Left lung (tissue), 10 donors: ENCODE measurements around the gene VWA5B1. TPM values are rescaled to one million over a fixed set of nuclear protein-coding genes. Genes with fewer than 3 reads are reported as not detected.
A peak's percentile ranks its signal among the peaks of the same experiment; 100 is the strongest.

Experiments used
- ATAC-seq: fragments of 200-7000 bp; cut with Tn5 transposase; one replicate; pipeline ENCODE4 v1.9.1; 2020; ENCODE audit warnings: moderate library complexity
- DNase-seq, 4 donors: peaks; one replicate each; pipeline ENCODE4 v3.0.0-alpha.2; 2013 to 2020
- H3K27ac ChIP-seq, 2 donors: fragments of 200-600 bp; sonication (generic) in 1 of 2; one replicate each; pipeline versions ENCODE4 v1.5.0 to v1.8.0; 2020 to 2021
- H3K27me3 ChIP-seq, 2 donors: fragments of 200-600 bp; sonication (generic) in 1 of 2; one replicate each; pipeline versions ENCODE4 v1.5.0 to v1.8.0; 2020 to 2021
- H3K36me3 ChIP-seq, 2 donors: fragments of 200-600 bp; sonication (generic) in 1 of 2; one replicate each; pipeline versions ENCODE4 v1.5.0 to v1.8.0; 2020 to 2021
- H3K4me1 ChIP-seq, 2 donors: fragments of 200-600 bp; one replicate each; pipeline ENCODE4 v1.8.0; 2021
- H3K4me3 ChIP-seq, 2 donors: fragments of 200-600 bp; sonication (generic) in 1 of 2; one replicate each; pipeline versions ENCODE4 v1.5.0 to v1.8.0; 2020 to 2021; ENCODE audit warnings: mild to moderate bottlenecking in 1 of 2
- H3K9me3 ChIP-seq, 2 donors: fragments of 200-600 bp; sonication (generic) in 1 of 2; one replicate each; pipeline versions ENCODE4 v1.5.0 to v1.8.0; 2020 to 2021
- CTCF ChIP-seq, 2 donors: fragments of 200-600 bp; sonication (generic) in 1 of 2; IDR thresholded peaks; one replicate each; pipeline versions ENCODE4 v1.5.0 to v1.8.0; 2021; ENCODE audit warnings: antibody characterized with exemption in 2 of 2
- intact Hi-C, 2 donors: fragments of 100-400 bp; cut with DNase I; formaldehyde crosslinking; loops; one replicate each; pipeline versions ENCODE4 v1.11.2 to v1.14.2; 2022
- polyA plus RNA-seq, 6 donors: library from polyadenylated mRNA; unstranded; fragments of 120-200 nt; gene quantifications; one replicate each; pipeline ENCODE4 v1.2.1, GENCODE V29; 2013; ENCODE audit not compliant: insufficient read length in 6 of 6
- total RNA-seq, 2 donors: library from RNA; stranded (reverse); fragmentation: NEBNext Ultra II Directional; extraction: Animal tissue kit (Norgen Biotek cat#: 25700); gene quantifications; one replicate each; pipeline ENCODE4 v1.2.1, GENCODE V29; 2021
- donor health status: DM: no; HTN: yes; CAD: no.
- donor health status: DM: no; HTN: no; CAD: no.

The VWA5B1 gene
- total and polyA plus RNA-seq, 8 donors: 0.15 to 1.2 (median 0.70) TPM

GRCh38 chr1:20355828-20356735, 65.4 kb downstream of the VWA5B1 start:
- H3K4me3 ChIP-seq: no peak overlapping the region
- no peaks in the 10 kb centered on the region for H3K9me3 ChIP-seq
- H3K36me3 ChIP-seq: no peaks in the 10 kb centered on the region
- peaks cover 0 to 49% of the 10 kb centered on the region in 2 donors for H3K27me3 ChIP-seq
- DNase-seq (no peak), ATAC-seq (no peak)
- no peak overlapping the region for H3K27ac ChIP-seq
- H3K4me1 ChIP-seq: no peaks in the 10 kb centered on the region
- intact Hi-C loops: no loop called here
- no peak for TF ChIP-seq CTCF (IDR thresholded peaks at IDR 0.05)

GRCh38 chr1:20356850-20357459, 66.3 kb downstream of the VWA5B1 start:
- ATAC-seq: no peak

GRCh38 chr1:20357796-20358195, 67.1 kb downstream of the VWA5B1 start:
- no peak overlapping the region for H3K4me3 ChIP-seq
- no peak for TF ChIP-seq CTCF (IDR thresholded peaks at IDR 0.05)
- H3K4me1 ChIP-seq: no peaks in the 10 kb centered on the region
- H3K27me3 ChIP-seq: peaks cover 0 to 66% of the 10 kb centered on the region in 2 donors
- no peaks in the 10 kb centered on the region for H3K9me3 ChIP-seq
- intact Hi-C loops: no loop called here
- ATAC-seq (no peak), DNase-seq (no peak)
- no peaks in the 10 kb centered on the region for H3K36me3 ChIP-seq
- H3K27ac ChIP-seq: no peak overlapping the region

More at GRCh38 chr1:20356850-20357459, 66.3 kb downstream of the VWA5B1 start:
- no peak overlapping the region for H3K27ac ChIP-seq
- no peaks in the 10 kb centered on the region for H3K36me3 ChIP-seq
- DNase-seq: no peak
- no peaks in the 10 kb centered on the region for H3K4me1 ChIP-seq
- H3K4me3 ChIP-seq: no peak overlapping the region
- no peaks in the 10 kb centered on the region for H3K9me3 ChIP-seq
- intact Hi-C loops: no loop called here
- peaks cover 0 to 58% of the 10 kb centered on the region in 2 donors for H3K27me3 ChIP-seq
- TF ChIP-seq CTCF (IDR thresholded peaks at IDR 0.05): no peak

DNA sequence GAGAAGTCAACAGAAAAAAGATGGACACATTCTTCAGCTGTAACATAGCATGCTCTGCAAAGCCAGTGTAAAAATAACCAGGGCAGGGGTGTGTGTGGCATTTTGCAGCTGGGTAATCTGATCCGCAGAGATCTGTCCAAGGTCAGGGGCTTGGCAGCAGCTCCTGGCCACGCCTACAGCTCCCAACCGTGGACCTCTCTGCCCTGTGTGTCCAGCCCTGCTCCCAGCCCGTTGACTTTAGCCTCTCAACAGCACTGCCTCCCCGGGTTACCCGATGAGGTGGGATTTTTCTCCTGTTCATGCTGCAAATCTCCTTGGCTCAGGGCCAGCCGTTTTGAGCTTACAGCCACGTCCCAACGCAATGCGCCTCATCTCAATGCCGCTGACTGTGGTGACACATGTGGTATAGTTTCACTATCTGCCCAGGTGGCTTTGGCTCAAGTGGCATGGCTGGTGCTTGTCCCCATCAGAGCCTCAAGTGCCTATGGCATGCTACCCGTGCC, 68.1 kb downstream of the VWA5B1 start:
- no peak overlapping the region for H3K4me3 ChIP-seq
- TF ChIP-seq CTCF (IDR thresholded peaks at IDR 0.05): no peak
- H3K4me1 ChIP-seq: no peaks in the 10 kb centered on the region
- ATAC-seq: peak; percentile 69
- H3K9me3 ChIP-seq: no peaks in the 10 kb centered on the region
- H3K27me3 ChIP-seq: peaks cover 0 to 69% of the 10 kb centered on the region in 2 donors
- DNase-seq: peak in 2 of 4 donors; percentile 83 to 85
- no peaks in the 10 kb centered on the region for H3K36me3 ChIP-seq
- no peak overlapping the region for H3K27ac ChIP-seq
- intact Hi-C loops: no loop called here
